Stimulated activated memory B cell treated with anti-CD40 and anti-IgM and Interleukin-4, amounts not matched to agents 10 μg/mL and 1 μg/mL and 100 μg/mL, for 72 hours (primary cell): ENCODE data around the gene CD2AP.

Experiments used
- ATAC-seq: fragments of 150-1000 bp; cut with Tn5 transposase; 2 replicates; pipeline ENCODE4 v1.10.0; 2021
- H3K27ac Mint-ChIP-seq: one replicate; pipeline ENCODE4 v1.8.0; 2022; ENCODE audit warnings: mild to moderate bottlenecking, mixed read lengths
- H3K27me3 Mint-ChIP-seq: one replicate; pipeline ENCODE4 v1.8.0; 2022; ENCODE audit warnings: mixed read lengths
- H3K36me3 Mint-ChIP-seq: one replicate; pipeline ENCODE4 v1.8.0; 2022; ENCODE audit warnings: mixed read lengths
- H3K4me1 Mint-ChIP-seq: one replicate; pipeline ENCODE4 v1.8.0; 2022; ENCODE audit warnings: mixed read lengths
- H3K4me3 Mint-ChIP-seq: one replicate; pipeline ENCODE4 v1.8.0; 2022; ENCODE audit warnings: mild to moderate bottlenecking, moderate library complexity, mixed read lengths
- H3K9me3 Mint-ChIP-seq: one replicate; pipeline ENCODE4 v1.8.0; 2022; ENCODE audit warnings: mixed read lengths

Gene CD2AP

GRCh38 chr6:47453372-47453936, 24.1 kb upstream of the CD2AP start:
- Mint-ChIP-seq H3K9me3 (no peaks in the 10 kb centered on the region), H3K4me3 (no peak overlapping the region), H3K27me3 (no peaks in the 10 kb centered on the region), H3K36me3 (no peaks in the 10 kb centered on the region), H3K4me1 (no peaks in the 10 kb centered on the region), H3K27ac (no peak overlapping the region)
- no peak for ATAC-seq

- H3K27me3 Mint-ChIP-seq = no peaks in the 10 kb centered on the region
- H3K27ac Mint-ChIP-seq = no peak overlapping the region
- no peak overlapping the region for H3K4me3 Mint-ChIP-seq
- no peaks in the 10 kb centered on the region for H3K4me1 Mint-ChIP-seq
- no peaks in the 10 kb centered on the region for H3K9me3 Mint-ChIP-seq
- no peak for ATAC-seq
- no peaks in the 10 kb centered on the region for H3K36me3 Mint-ChIP-seq
Measured at GRCh38 chr6:47454713-47455396, 22.7 kb upstream of the CD2AP start.

- ATAC-seq = no peak
- Mint-ChIP-seq H3K4me1 (peaks cover 2% of the 10 kb centered on the region), H3K27ac (no peak overlapping the region), H3K27me3 (no peaks in the 10 kb centered on the region), H3K4me3 (no peak overlapping the region), H3K36me3 (no peaks in the 10 kb centered on the region), H3K9me3 (no peaks in the 10 kb centered on the region)
Measured at GRCh38 chr6:47455533-47456209, 21.9 kb upstream of the CD2AP start.

- Mint-ChIP-seq H3K27ac (no peak overlapping the region), H3K9me3 (no peaks in the 10 kb centered on the region), H3K4me1 (peaks cover 11% of the 10 kb centered on the region), H3K4me3 (no peak overlapping the region), H3K36me3 (no peaks in the 10 kb centered on the region), H3K27me3 (no peaks in the 10 kb centered on the region)
- no peak for ATAC-seq
Measured at GRCh38 chr6:47456536-47456975, 21.0 kb upstream of the CD2AP start.

GRCh38 chr6:47457370-47457769, 20.2 kb upstream of the CD2AP start:
- no peak overlapping the region for H3K27ac Mint-ChIP-seq
- no peaks in the 10 kb centered on the region for H3K9me3 Mint-ChIP-seq
- H3K36me3 Mint-ChIP-seq = no peaks in the 10 kb centered on the region
- H3K27me3 Mint-ChIP-seq = no peaks in the 10 kb centered on the region
- H3K4me1 Mint-ChIP-seq = peaks cover 13% of the 10 kb centered on the region
- ATAC-seq = no peak
- no peak overlapping the region for H3K4me3 Mint-ChIP-seq

- no peak overlapping the region for H3K4me3 Mint-ChIP-seq
- H3K9me3 Mint-ChIP-seq = peaks cover 3% of the 10 kb centered on the region
- H3K27ac Mint-ChIP-seq = no peak overlapping the region
- H3K36me3 Mint-ChIP-seq = no peaks in the 10 kb centered on the region
- ATAC-seq = no peak
- H3K4me1 Mint-ChIP-seq = peaks cover 13% of the 10 kb centered on the region
- no peaks in the 10 kb centered on the region for H3K27me3 Mint-ChIP-seq
Measured at GRCh38 chr6:47464052-47464451, 13.5 kb upstream of the CD2AP start.

GRCh38 chr6:47465117-47465516, 12.5 kb upstream of the CD2AP start:
- peaks cover 3% of the 10 kb centered on the region for H3K9me3 Mint-ChIP-seq

GRCh38 chr6:47471911-47472310, 5.7 kb upstream of the CD2AP start:
- no peaks in the 10 kb centered on the region for H3K27me3 Mint-ChIP-seq
- H3K27ac Mint-ChIP-seq = no peak overlapping the region
- H3K9me3 Mint-ChIP-seq = peaks cover 3% of the 10 kb centered on the region
- no peak overlapping the region for H3K4me3 Mint-ChIP-seq
- peaks cover under 1% of the 10 kb centered on the region for H3K4me1 Mint-ChIP-seq
- no peak for ATAC-seq
- no peaks in the 10 kb centered on the region for H3K36me3 Mint-ChIP-seq

More at GRCh38 chr6:47465117-47465516, 12.5 kb upstream of the CD2AP start:
- ATAC-seq = no peak
- Mint-ChIP-seq H3K36me3 (no peaks in the 10 kb centered on the region), H3K27me3 (no peaks in the 10 kb centered on the region), H3K27ac (no peak overlapping the region), H3K4me3 (no peak overlapping the region), H3K4me1 (peaks cover 13% of the 10 kb centered on the region)

- Mint-ChIP-seq H3K27ac (no peak overlapping the region), H3K4me1 (peaks cover 11% of the 10 kb centered on the region), H3K27me3 (no peaks in the 10 kb centered on the region), H3K9me3 (peaks cover 3% of the 10 kb centered on the region), H3K36me3 (no peaks in the 10 kb centered on the region), H3K4me3 (no peak overlapping the region)
- no peak for ATAC-seq
Measured at GRCh38 chr6:47473791-47474346, 3.7 kb upstream of the CD2AP start.

- Mint-ChIP-seq H3K36me3 (no peaks in the 10 kb centered on the region), H3K27me3 (no peaks in the 10 kb centered on the region), H3K9me3 (peaks cover 1% of the 10 kb centered on the region), H3K4me3 (no peak overlapping the region), H3K27ac (no peak overlapping the region), H3K4me1 (peaks cover 26% of the 10 kb centered on the region)
- no peak for ATAC-seq
Measured at GRCh38 chr6:47475319-47475816, 2.2 kb upstream of the CD2AP start.

- H3K9me3 Mint-ChIP-seq = no peaks in the 10 kb centered on the region
- peak overlapping the region; percentile 97 for H3K4me3 Mint-ChIP-seq
- no peaks in the 10 kb centered on the region for H3K27me3 Mint-ChIP-seq
- H3K4me1 Mint-ChIP-seq = peaks cover 42% of the 10 kb centered on the region
- H3K27ac Mint-ChIP-seq = peak overlapping the region; percentile 92
- no peaks in the 10 kb centered on the region for H3K36me3 Mint-ChIP-seq
- no peak for ATAC-seq
Measured at GRCh38 chr6:47476781-47477496, 650 bp upstream of the CD2AP start.

GRCh38 chr6:47478233-47479139, 897 bp downstream of the CD2AP start:
- peaks cover 52% of the 10 kb centered on the region for H3K4me1 Mint-ChIP-seq
- peak overlapping the region; percentile 92 for H3K27ac Mint-ChIP-seq
- no peaks in the 10 kb centered on the region for H3K36me3 Mint-ChIP-seq
- H3K9me3 Mint-ChIP-seq = no peaks in the 10 kb centered on the region
- no peaks in the 10 kb centered on the region for H3K27me3 Mint-ChIP-seq
- no peak for ATAC-seq
- peak overlapping the region; percentile 97 for H3K4me3 Mint-ChIP-seq

- H3K4me3 Mint-ChIP-seq = peak overlapping the region; percentile 97
- no peaks in the 10 kb centered on the region for H3K9me3 Mint-ChIP-seq
- H3K4me1 Mint-ChIP-seq = peaks cover 58% of the 10 kb centered on the region
- H3K36me3 Mint-ChIP-seq = no peaks in the 10 kb centered on the region
- H3K27ac Mint-ChIP-seq = peak overlapping the region; percentile 92
- ATAC-seq = no peak
- no peaks in the 10 kb centered on the region for H3K27me3 Mint-ChIP-seq
Measured at GRCh38 chr6:47479140-47479508, 1.5 kb downstream of the CD2AP start.

- H3K27me3 Mint-ChIP-seq = no peaks in the 10 kb centered on the region
- H3K4me1 Mint-ChIP-seq = peaks cover 63% of the 10 kb centered on the region
- no peak for ATAC-seq
- H3K27ac Mint-ChIP-seq = no peak overlapping the region
- H3K36me3 Mint-ChIP-seq = no peaks in the 10 kb centered on the region
- H3K4me3 Mint-ChIP-seq = peak overlapping the region; percentile 28
- H3K9me3 Mint-ChIP-seq = no peaks in the 10 kb centered on the region
Measured at GRCh38 chr6:47479874-47480273, 2.3 kb downstream of the CD2AP start.
